GM12872 (cell line): Measurements from ENCODE around the gene THOC5.

ENCODE experiments used
- TF ChIP-seq, protein P1 (sequence below): IDR thresholded peaks from 3 replicates; pipeline ENCODE4 v1.5.1; 2011; ENCODE audit warnings: low read depth, mild to moderate bottlenecking, low read length, moderate library complexity; ENCODE audit not compliant: insufficient read depth

Gene THOC5

GRCh38 chr22:29480262-29480511 lies 73.4 kb downstream of the THOC5 start:
- TF ChIP-seq, protein P1, sequence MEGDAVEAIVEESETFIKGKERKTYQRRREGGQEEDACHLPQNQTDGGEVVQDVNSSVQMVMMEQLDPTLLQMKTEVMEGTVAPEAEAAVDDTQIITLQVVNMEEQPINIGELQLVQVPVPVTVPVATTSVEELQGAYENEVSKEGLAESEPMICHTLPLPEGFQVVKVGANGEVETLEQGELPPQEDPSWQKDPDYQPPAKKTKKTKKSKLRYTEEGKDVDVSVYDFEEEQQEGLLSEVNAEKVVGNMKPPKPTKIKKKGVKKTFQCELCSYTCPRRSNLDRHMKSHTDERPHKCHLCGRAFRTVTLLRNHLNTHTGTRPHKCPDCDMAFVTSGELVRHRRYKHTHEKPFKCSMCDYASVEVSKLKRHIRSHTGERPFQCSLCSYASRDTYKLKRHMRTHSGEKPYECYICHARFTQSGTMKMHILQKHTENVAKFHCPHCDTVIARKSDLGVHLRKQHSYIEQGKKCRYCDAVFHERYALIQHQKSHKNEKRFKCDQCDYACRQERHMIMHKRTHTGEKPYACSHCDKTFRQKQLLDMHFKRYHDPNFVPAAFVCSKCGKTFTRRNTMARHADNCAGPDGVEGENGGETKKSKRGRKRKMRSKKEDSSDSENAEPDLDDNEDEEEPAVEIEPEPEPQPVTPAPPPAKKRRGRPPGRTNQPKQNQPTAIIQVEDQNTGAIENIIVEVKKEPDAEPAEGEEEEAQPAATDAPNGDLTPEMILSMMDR = no peak

DNA sequence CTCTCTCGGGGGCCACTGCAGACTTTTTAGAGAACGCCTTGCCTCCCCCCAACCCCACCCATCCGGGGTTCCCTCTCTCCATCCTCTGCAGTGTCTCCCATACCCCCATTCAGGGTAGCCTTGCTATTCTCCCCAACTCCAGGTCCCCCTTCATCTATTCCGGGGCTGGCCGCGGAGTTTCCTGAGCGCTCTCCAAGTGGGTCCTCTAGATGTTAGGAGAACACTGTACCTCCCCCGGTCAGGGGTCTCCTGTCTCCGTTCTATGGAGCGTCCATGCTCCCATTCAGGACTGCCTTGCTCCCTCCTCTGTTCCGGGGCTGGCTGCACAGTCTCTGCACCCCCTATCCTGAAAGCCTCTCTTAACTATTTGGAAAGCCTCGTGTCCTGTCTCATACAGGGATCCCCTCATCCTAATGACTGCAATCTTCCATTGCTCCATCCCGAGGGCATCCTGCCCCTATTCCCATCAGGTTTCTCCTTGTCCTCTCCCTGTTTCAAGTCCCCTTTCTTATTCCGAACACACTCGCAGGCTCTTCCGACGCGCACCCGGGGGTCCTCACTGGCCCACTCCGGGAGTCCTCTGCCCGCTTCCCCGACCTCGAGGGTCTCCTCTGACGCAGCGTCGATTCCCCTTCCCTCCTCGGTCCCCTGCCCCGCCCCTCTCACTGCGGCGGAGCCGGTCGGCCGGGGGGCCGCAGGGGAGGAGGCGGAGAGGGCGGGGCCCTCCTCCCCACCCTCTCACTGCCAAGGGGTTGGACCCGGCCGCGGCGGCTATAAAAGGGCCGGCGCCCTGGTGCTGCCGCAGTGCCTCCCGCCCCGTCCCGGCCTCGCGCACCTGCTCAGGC lies 73.9 kb downstream of the THOC5 start, which contains the start of gene NEFH:
Gene NEFH, plus strand, starts transcription at position 802 of the 845 bp plus-strand sequence. CDS start 45 bp downstream, outside the sequence.
- TF ChIP-seq, protein P1 = no peak

DNA sequence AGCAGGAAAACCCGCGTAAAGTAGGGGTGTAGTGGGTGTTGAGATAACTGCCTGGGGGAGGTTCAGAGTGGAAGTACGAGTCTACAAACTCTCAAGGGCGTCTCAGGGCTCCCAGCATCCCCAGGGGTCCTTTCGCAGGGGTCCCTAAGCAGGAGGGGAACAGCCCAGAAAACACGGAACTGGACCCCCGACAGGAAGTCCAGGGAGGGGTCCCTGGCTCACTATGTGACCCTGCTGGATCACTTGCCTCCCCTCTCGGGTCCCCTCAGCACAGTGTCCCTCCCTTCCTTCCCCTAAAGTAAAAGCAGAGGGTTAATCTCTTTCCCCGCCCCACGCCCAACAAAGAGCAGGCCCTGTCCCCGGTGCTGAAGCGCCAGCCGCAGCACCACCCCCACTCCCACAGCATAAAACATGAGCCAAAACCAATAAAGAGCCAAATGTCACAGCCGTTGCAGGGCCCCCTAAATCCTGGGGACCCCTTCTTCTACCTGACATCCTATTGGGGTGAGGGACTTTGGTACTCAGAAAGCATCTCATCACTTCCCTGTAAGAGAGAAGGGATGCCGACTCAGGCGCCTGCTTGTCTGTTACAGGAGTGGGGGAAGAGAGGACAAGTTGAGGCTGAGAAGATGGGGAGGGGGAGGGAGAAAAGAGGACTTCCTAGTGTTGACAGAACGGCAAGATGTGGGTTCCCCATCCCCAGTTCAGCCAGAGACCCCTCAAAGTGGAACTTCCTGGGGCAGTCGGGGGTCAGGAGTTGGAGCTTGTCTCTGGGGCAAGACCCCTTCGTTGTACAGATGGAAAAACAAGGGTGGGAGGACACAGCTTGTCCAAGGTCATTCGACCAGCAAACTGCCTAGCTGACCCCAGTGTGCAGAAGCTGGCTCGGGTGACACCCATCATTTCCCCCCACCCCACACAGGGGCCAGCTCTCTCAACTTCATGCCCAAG lies 75.0 kb downstream of the THOC5 start:
- TF ChIP-seq, protein P1 = no peak

DNA sequence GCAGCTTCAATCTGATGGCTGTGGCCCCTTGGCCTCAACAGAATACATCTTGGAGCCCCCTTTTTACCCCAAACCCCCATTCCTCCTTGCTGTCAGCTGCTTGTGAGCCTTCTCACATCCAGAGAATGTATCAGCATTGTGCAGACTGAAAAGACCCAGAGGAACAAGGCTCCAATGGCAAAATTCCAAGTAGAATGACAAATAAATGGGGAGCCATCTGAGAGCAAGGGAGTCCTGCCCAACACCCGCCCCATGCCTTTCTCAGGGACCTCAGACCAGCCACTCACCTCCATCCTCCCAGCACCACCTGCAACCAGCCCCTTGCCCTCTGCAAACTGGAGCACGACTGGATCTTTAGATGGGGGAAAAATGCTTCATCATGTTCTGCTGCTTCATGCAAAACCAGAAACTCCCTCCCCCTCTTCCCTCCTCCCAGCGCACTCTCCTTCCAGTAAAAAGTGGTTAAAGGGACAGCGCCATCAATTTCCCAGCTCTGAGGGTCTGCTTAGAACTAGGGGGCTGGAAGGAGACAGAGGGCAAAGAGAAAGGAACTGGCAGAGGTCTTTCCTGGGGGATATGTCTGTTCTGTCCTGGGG lies 75.7 kb downstream of the THOC5 start:
- TF ChIP-seq, protein P1 = no peak

DNA sequence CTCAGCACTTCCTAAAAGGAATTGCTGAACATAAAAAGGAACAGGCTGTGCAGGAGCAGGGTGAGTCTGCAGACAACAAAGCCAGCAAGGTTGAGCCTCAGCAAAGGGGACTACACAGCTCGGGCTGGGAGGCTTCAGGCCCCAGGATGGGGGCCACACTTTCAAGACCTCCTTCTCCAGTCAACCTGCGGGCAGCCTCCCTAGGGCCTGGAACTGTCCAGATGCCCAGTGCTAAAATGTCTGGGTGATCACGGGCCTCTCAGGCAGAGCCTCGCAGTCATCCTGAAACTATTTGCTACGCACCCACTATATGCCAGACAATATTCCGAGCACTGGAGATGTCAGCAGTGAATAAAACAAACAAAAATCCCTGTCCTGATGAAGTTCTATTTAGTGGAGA lies 77.4 kb downstream of the THOC5 start:
- TF ChIP-seq, protein P1 = no peak

- TF ChIP-seq, protein P1 = no peak
Observed at GRCh38 chr22:29475550-29475949, 78.0 kb downstream of the THOC5 start.

GRCh38 chr22:29473001-29473400 lies 80.6 kb downstream of the THOC5 start:
- TF ChIP-seq, protein P1 = no peak
